ENCODE measurements around the gene HDDC3.

DNA sequence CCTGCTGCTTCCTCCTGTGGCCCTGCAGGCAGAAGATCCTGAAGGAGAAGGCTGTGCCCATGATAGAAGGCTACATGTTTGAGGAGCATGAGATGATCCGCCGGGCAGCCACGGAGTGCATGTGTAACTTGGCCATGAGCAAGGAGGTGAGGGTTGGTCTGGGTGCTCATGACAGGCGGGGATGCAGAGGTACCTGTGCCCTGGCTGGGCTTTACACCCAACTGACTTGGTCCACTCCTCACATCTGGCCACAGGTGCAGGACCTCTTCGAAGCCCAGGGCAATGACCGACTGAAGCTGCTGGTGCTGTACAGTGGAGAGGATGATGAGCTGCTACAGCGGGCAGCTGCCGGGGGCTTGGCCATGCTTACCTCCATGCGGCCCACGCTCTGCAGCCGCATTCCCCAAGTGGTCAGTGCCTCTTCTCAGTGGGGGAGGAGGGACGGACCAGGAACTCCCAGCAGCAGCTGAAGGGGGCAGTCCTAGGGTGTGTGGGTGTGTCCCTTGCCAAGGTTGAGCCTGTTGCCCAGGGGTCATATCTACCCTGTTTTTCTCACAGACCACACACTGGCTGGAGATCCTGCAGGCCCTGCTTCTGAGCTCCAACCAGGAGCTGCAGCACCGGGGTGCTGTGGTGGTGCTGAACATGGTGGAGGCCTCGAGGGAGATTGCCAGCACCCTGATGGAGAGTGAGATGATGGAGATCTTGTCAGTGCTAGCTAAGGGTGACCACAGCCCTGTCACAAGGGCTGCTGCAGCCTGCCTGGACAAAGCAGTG lies 20.7 kb upstream of the HDDC3 start:
- TF ChIP-seq, protein P1, sequence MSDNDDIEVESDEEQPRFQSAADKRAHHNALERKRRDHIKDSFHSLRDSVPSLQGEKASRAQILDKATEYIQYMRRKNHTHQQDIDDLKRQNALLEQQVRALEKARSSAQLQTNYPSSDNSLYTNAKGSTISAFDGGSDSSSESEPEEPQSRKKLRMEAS (IDR thresholded peaks at IDR 0.05): no peak
- no peak for TF ChIP-seq CEBPB (IDR thresholded peaks at IDR 0.05)
- no peak for TF ChIP-seq CREB1 (IDR thresholded peaks at IDR 0.05; ENCODE audit: low read depth)
- TF ChIP-seq YY1 (IDR thresholded peaks at IDR 0.05; ENCODE audit: low read depth): no peak
- TF ChIP-seq TAF1 (IDR thresholded peaks at IDR 0.05; ENCODE audit: low read depth): no peak
- TF ChIP-seq EP300 (IDR thresholded peaks at IDR 0.05; ENCODE audit: borderline replicate concordance): no peak
- TF ChIP-seq, protein P2, sequence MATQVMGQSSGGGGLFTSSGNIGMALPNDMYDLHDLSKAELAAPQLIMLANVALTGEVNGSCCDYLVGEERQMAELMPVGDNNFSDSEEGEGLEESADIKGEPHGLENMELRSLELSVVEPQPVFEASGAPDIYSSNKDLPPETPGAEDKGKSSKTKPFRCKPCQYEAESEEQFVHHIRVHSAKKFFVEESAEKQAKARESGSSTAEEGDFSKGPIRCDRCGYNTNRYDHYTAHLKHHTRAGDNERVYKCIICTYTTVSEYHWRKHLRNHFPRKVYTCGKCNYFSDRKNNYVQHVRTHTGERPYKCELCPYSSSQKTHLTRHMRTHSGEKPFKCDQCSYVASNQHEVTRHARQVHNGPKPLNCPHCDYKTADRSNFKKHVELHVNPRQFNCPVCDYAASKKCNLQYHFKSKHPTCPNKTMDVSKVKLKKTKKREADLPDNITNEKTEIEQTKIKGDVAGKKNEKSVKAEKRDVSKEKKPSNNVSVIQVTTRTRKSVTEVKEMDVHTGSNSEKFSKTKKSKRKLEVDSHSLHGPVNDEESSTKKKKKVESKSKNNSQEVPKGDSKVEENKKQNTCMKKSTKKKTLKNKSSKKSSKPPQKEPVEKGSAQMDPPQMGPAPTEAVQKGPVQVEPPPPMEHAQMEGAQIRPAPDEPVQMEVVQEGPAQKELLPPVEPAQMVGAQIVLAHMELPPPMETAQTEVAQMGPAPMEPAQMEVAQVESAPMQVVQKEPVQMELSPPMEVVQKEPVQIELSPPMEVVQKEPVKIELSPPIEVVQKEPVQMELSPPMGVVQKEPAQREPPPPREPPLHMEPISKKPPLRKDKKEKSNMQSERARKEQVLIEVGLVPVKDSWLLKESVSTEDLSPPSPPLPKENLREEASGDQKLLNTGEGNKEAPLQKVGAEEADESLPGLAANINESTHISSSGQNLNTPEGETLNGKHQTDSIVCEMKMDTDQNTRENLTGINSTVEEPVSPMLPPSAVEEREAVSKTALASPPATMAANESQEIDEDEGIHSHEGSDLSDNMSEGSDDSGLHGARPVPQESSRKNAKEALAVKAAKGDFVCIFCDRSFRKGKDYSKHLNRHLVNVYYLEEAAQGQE (IDR thresholded peaks at IDR 0.05; ENCODE audit: low read depth): no peak
- TF ChIP-seq EGR1 (IDR thresholded peaks at IDR 0.05): no peak
- no peak for TF ChIP-seq RAD21 (IDR thresholded peaks at IDR 0.05; ENCODE audit: low read depth)
- no peak for TF ChIP-seq TCF12 (IDR thresholded peaks at IDR 0.05; ENCODE audit: low read depth)

Measured in Ishikawa (cell line).